H9 (cell line): ENCODE measurements around the gene EFEMP1. TPM values are rescaled to one million over a fixed set of nuclear protein-coding genes. Genes with fewer than 3 reads are reported as not detected.

Source experiments
- DNase-seq: peaks from one replicate; pipeline ENCODE4 v3.0.0-alpha.2; 2017
- H2AFZ ChIP-seq: one replicate; pipeline ENCODE4 v1.6.1; 2013; ENCODE audit warnings: mild to moderate bottlenecking, low read length, control low read depth, moderate library complexity
- H2AK5ac ChIP-seq: 2 replicates; pipeline ENCODE4 v1.6.1; 2013; ENCODE audit warnings: low read length, control low read depth, mixed read lengths; ENCODE audit not compliant: insufficient read length
- H2BK120ac ChIP-seq: one replicate; pipeline ENCODE4 v1.6.1; 2013; ENCODE audit warnings: low read depth, mild to moderate bottlenecking, low read length, control low read depth, inconsistent platforms; ENCODE audit not compliant: poor library complexity, severe bottlenecking
- H2BK12ac ChIP-seq: 2 replicates; pipeline ENCODE4 v1.6.1; 2013; ENCODE audit warnings: low read length, control low read depth, mixed read lengths, low read depth; ENCODE audit not compliant: insufficient read length
- H2BK15ac ChIP-seq: 2 replicates; pipeline ENCODE4 v1.6.1; 2013; ENCODE audit warnings: low read depth, low read length, control low read depth
- H2BK20ac ChIP-seq: one replicate; pipeline ENCODE4 v1.6.1; 2013; ENCODE audit warnings: low read depth, mild to moderate bottlenecking, low read length, control low read depth, inconsistent platforms; ENCODE audit not compliant: poor library complexity, severe bottlenecking
- H2BK5ac ChIP-seq: 2 replicates; pipeline ENCODE4 v1.6.1; 2013; ENCODE audit warnings: low read length, control low read depth, mixed read lengths; ENCODE audit not compliant: insufficient read length
- H3K14ac ChIP-seq: 2 replicates; pipeline ENCODE4 v1.6.1; 2013; ENCODE audit warnings: low read length, control low read depth; ENCODE audit not compliant: insufficient read depth
- H3K18ac ChIP-seq: 2 replicates; pipeline ENCODE4 v1.6.1; 2013; ENCODE audit warnings: low read depth, mild to moderate bottlenecking, mixed read lengths, low read length, control low read depth; ENCODE audit not compliant: insufficient read length
- H3K23ac ChIP-seq: 2 replicates; pipeline ENCODE4 v1.6.1; 2013; ENCODE audit warnings: low read length, control low read depth, mixed read lengths, low read depth; ENCODE audit not compliant: insufficient read length
- H3K23me2 ChIP-seq: 2 replicates; pipeline ENCODE4 v1.6.1; 2013; ENCODE audit warnings: low read depth, mild to moderate bottlenecking, mixed read lengths, low read length, control low read depth; ENCODE audit not compliant: insufficient read length, poor library complexity, severe bottlenecking
- H3K27ac ChIP-seq: 2 replicates; pipeline ENCODE4 v1.5.1; 2013; ENCODE audit warnings: low read length, control low read depth, mixed read lengths, low read depth; ENCODE audit not compliant: insufficient read length
- H3K27me3 ChIP-seq: 2 replicates; pipeline ENCODE4 v1.6.1; 2013; ENCODE audit warnings: low read length, control low read depth, inconsistent platforms; ENCODE audit not compliant: insufficient read depth
- H3K4ac ChIP-seq: 2 replicates; pipeline ENCODE4 v1.6.1; 2013; ENCODE audit warnings: low read depth, mild to moderate bottlenecking, control low read depth, inconsistent platforms, low read length, moderate library complexity
- H3K4me1 ChIP-seq: 2 replicates; pipeline ENCODE4 v1.6.1; 2013; ENCODE audit warnings: low read length, control low read depth, inconsistent platforms; ENCODE audit not compliant: insufficient read depth
- H3K4me2 ChIP-seq: 2 replicates; pipeline ENCODE4 v1.6.1; 2013; ENCODE audit warnings: low read length, control low read depth, mixed read lengths; ENCODE audit not compliant: insufficient read length, insufficient read depth
- H3K56ac ChIP-seq: 2 replicates; pipeline ENCODE4 v1.6.1; 2013; ENCODE audit warnings: low read depth, mild to moderate bottlenecking, mixed read lengths, low read length, control low read depth; ENCODE audit not compliant: insufficient read length
- H3K79me1 ChIP-seq: 2 replicates; pipeline ENCODE4 v1.6.1; 2013; ENCODE audit warnings: low read depth, mild to moderate bottlenecking, moderate library complexity, low read length, control low read depth, inconsistent platforms; ENCODE audit not compliant: insufficient read depth, poor library complexity, severe bottlenecking
- H3K79me2 ChIP-seq: 2 replicates; pipeline ENCODE4 v1.6.1; 2013; ENCODE audit warnings: low read length, control low read depth, inconsistent platforms; ENCODE audit not compliant: insufficient read depth
- H3K9ac ChIP-seq: 2 replicates; pipeline ENCODE4 v1.6.1; 2013; ENCODE audit warnings: low read length, control low read depth, mixed read lengths; ENCODE audit not compliant: insufficient read length; ENCODE audit errors: extremely low read depth
- H3K9me3 ChIP-seq: one replicate; pipeline ENCODE4 v1.6.1; 2013; ENCODE audit warnings: low read depth, low read length, inconsistent platforms; ENCODE audit not compliant: control insufficient read depth
- H3T11ph ChIP-seq: one replicate; pipeline ENCODE4 v1.6.1; 2013; ENCODE audit warnings: mild to moderate bottlenecking, low read length, control low read depth, inconsistent platforms
- H4K20me1 ChIP-seq: one replicate; pipeline ENCODE4 v1.6.1; 2013; ENCODE audit not compliant: control insufficient read depth, insufficient read length, insufficient read depth
- H4K5ac ChIP-seq: 2 replicates; pipeline ENCODE4 v1.6.1; 2013; ENCODE audit warnings: low read depth, mild to moderate bottlenecking, mixed read lengths, low read length, control low read depth; ENCODE audit not compliant: insufficient read length
- H4K8ac ChIP-seq: replicated peaks from 2 replicates; pipeline ENCODE4 v1.6.1; 2013; ENCODE audit warnings: low read length, control low read depth, mixed read lengths, low read depth; ENCODE audit not compliant: insufficient read length
- H4K91ac ChIP-seq: 2 replicates; pipeline ENCODE4 v1.6.1; 2013; ENCODE audit warnings: low read depth, mild to moderate bottlenecking, moderate library complexity, mixed read lengths, low read length, control low read depth; ENCODE audit not compliant: insufficient read length
- H3K27ac Mint-ChIP-seq, 3 experiments: 2 replicates in 2 of 3; 3 replicates in 1 of 3; pipeline ENCODE4 v1.8.0; 2020 to 2021; ENCODE audit warnings: mixed read lengths in 3 of 3, mild to moderate bottlenecking in 1 of 3, moderate library complexity in 1 of 3
- H3K27me3 Mint-ChIP-seq: 2 replicates; pipeline ENCODE4 v1.8.0; 2021; ENCODE audit warnings: low read depth, mild to moderate bottlenecking, moderate library complexity, mixed read lengths
- H3K36me3 Mint-ChIP-seq, 3 experiments: 2 replicates in 2 of 3; 3 replicates in 1 of 3; pipeline ENCODE4 v1.8.0; 2020 to 2021; ENCODE audit warnings: low read depth in 3 of 3, mixed read lengths in 3 of 3; ENCODE audit not compliant: insufficient read depth in 1 of 3
- H3K4me1 Mint-ChIP-seq, 2 experiments: 2 replicates each; pipeline ENCODE4 v1.8.0; 2020; ENCODE audit warnings: mixed read lengths in 2 of 2
- H3K4me3 Mint-ChIP-seq, 2 experiments: 2 replicates in 1 of 2; 3 replicates in 1 of 2; pipeline ENCODE4 v1.8.0; 2020 to 2021; ENCODE audit warnings: mild to moderate bottlenecking in 2 of 2, mixed read lengths in 2 of 2, moderate library complexity in 1 of 2
- H3K9me3 Mint-ChIP-seq, 2 experiments: 2 replicates in 1 of 2; 3 replicates in 1 of 2; pipeline ENCODE4 v1.8.0; 2020; ENCODE audit warnings: mild to moderate bottlenecking in 2 of 2, mixed read lengths in 2 of 2, moderate library complexity in 1 of 2
- WGBS: extraction: QIAGEN DNeasy Blood & Tissue Kit; methylation state at CpG from one replicate; pipeline ENCODE4 v1.1.7; 2013; ENCODE audit warnings: missing lambda C conversion rate, low lambda C conversion rate, mixed read lengths; ENCODE audit not compliant: insufficient read length; ENCODE audit errors: extremely low coverage; 5-methylcytosine and 5-hydroxymethylcytosine counted together
- total RNA-seq: library from RNA; stranded (reverse); gene quantifications from 2 replicates; pipeline ENCODE4 v1.2.1, GENCODE V29; 2021
- TF ChIP-seq, protein P1 (sequence below): fragments of 200-600 bp; sonication (generic); conservative IDR thresholded peaks from 3 replicates; pipeline ENCODE4 v1.8.0; 2021; ENCODE audit warnings: antibody characterized with exemption, mild to moderate bottlenecking

The EFEMP1 gene
- total RNA-seq, 1 experiment from 2014 or later: 3.5 TPM

DNA sequence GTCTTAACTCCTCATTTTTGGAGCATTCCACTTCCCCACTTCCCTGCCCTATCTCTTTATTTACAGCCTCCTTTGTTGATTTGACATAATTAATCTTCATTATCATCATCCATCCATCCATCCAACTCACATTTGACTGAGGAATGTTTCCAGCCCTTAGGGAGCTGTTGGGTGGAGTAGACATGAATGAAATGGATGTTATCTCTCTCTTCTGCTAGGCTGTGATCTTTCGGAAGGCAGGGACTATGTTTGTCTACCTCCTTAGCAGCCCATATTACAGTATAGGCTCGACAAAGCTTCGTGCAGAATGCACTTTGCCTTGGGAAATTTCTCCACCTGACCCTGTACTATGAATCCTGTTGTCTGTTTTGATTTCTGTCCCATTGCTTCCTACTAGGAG, 7.7 kb upstream of the EFEMP1 start:
- Histone ChIP-seq H3K79me2 (no peaks in the 10 kb centered on the region), H3K23me2 (no peaks in the 10 kb centered on the region), H3K4me1 (peaks cover 2% of the 10 kb centered on the region; the same call in 1 of the 2 replicates), H3K27me3 (no peaks in the 10 kb centered on the region), H3K14ac (no peak overlapping the region), H4K91ac (no peak overlapping the region), H3K79me1 (no peaks in the 10 kb centered on the region), H2BK12ac (no peak overlapping the region), H3K27ac (no peak overlapping the region), H3T11ph (no peak overlapping the region), H4K5ac (no peak overlapping the region), H2BK15ac (no peak overlapping the region), H2AK5ac (no peak overlapping the region), H3K18ac (no peak overlapping the region), H4K20me1 (no peaks in the 10 kb centered on the region), H2BK120ac (no peak overlapping the region), H2AFZ (no peak overlapping the region), H3K4ac (no peak overlapping the region), H3K23ac (no peak overlapping the region), H2BK5ac (no peak overlapping the region), H2BK20ac (no peak overlapping the region), H3K56ac (no peak overlapping the region), H3K4me2 (no peak overlapping the region), H4K8ac (no peak overlapping the region), H3K9ac (no peak overlapping the region), H3K9me3 (no peaks in the 10 kb centered on the region)
- DNase-seq: no peak
- no CpG with 5 or more reads among the region's 3 CpGs for WGBS
- Mint-ChIP-seq H3K36me3 (no peaks in the 10 kb centered on the region), H3K4me3 (no peak overlapping the region), H3K4me1 (peaks cover 1 to 6% of the 10 kb centered on the region in 2 experiments), H3K27me3 (peaks cover 23% of the 10 kb centered on the region), H3K27ac (no peak overlapping the region), H3K9me3 (no peaks in the 10 kb centered on the region)
- TF ChIP-seq, protein P1, sequence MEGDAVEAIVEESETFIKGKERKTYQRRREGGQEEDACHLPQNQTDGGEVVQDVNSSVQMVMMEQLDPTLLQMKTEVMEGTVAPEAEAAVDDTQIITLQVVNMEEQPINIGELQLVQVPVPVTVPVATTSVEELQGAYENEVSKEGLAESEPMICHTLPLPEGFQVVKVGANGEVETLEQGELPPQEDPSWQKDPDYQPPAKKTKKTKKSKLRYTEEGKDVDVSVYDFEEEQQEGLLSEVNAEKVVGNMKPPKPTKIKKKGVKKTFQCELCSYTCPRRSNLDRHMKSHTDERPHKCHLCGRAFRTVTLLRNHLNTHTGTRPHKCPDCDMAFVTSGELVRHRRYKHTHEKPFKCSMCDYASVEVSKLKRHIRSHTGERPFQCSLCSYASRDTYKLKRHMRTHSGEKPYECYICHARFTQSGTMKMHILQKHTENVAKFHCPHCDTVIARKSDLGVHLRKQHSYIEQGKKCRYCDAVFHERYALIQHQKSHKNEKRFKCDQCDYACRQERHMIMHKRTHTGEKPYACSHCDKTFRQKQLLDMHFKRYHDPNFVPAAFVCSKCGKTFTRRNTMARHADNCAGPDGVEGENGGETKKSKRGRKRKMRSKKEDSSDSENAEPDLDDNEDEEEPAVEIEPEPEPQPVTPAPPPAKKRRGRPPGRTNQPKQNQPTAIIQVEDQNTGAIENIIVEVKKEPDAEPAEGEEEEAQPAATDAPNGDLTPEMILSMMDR: no peak
